GM12878 (cell line): ENCODE data around the gene DIABLO. TPM values are rescaled to one million over a fixed set of nuclear protein-coding genes. Genes with fewer than 3 reads are reported as not detected.

Experiments
- ATAC-seq: fragments of 200-7000 bp; cut with Tn5 transposase; 3 replicates; pipeline ENCODE4 v1.9.1; 2020; ENCODE audit warnings: mild to moderate bottlenecking, moderate library complexity
- BruUV-seq: library from RNA; stranded (reverse); fragments of 400-500 nt; replicated peaks from 2 replicates; lab custom pipeline; 2021; lab: Mats Ljungman, UMichigan
- CTCF ChIA-PET: fragments of 300-600 bp; sonication (Branson Sonifier 250); formaldehyde crosslinking; extraction: SDS; loops from one replicate; lab custom pipeline; 2021; ENCODE audit warnings: inconsistent platforms; lab: Yijun Ruan, JAX
- POLR2A ChIA-PET: fragments of 350-600 bp; formaldehyde crosslinking; extraction: SDS; loops from one replicate; lab custom pipeline; 2021; ENCODE audit warnings: inconsistent platforms; lab: Charles Lee
- RAD21 ChIA-PET: fragments of 300-600 bp; sonication (Branson Sonifier 250); formaldehyde crosslinking; loops from one replicate; lab custom pipeline; 2023; ENCODE audit warnings: antibody characterized with exemption; ENCODE audit not compliant: unreplicated experiment; lab: Charles Lee
- SMC1A ChIA-PET: fragments of 300-600 bp; sonication (Branson Sonifier 250); formaldehyde crosslinking; loops from one replicate; lab custom pipeline; 2023; ENCODE audit not compliant: unreplicated experiment, uncharacterized antibody; lab: Charles Lee
- DNase-seq: peaks from one replicate; pipeline ENCODE4 v3.0.0-alpha.2; 2011; ENCODE audit warnings: low read depth, low spot score
- FAIRE-seq: peaks from 3 replicates; lab custom pipeline; 2011; peaks lifted over from hg19 to GRCh38; lab: Jason Lieb, UNC
- H2AFZ ChIP-seq: 2 replicates; pipeline ENCODE4 v1.6.0; 2011; ENCODE audit warnings: low read depth, low read length, control low read depth; ENCODE audit not compliant: control insufficient read depth
- H3K27ac ChIP-seq: 2 replicates; pipeline ENCODE4 v1.5.1; 2011; ENCODE audit warnings: control low read depth; ENCODE audit not compliant: control insufficient read depth, insufficient read depth
- H3K27me3 ChIP-seq, 2 experiments: replicated peaks in 1 of 2; 2 replicates each; pipeline versions ENCODE4 v1.6.0 to v1.6.1; 2011; ENCODE audit warnings: low read length in 1 of 2; ENCODE audit not compliant: control insufficient read depth in 2 of 2, insufficient read depth in 2 of 2
- H3K36me3 ChIP-seq, 2 experiments: 2 replicates each; pipeline ENCODE4 v1.5.1; 2011; ENCODE audit warnings: low read length in 1 of 2; ENCODE audit not compliant: control insufficient read depth in 2 of 2, insufficient read depth in 2 of 2
- H3K4me1 ChIP-seq: 2 replicates; pipeline ENCODE4 v1.6.1; 2011; ENCODE audit warnings: mild to moderate bottlenecking, low read length, moderate library complexity, mixed read lengths; ENCODE audit not compliant: control insufficient read depth, insufficient read depth
- H3K4me2 ChIP-seq: 2 replicates; pipeline ENCODE4 v1.6.0; 2011; ENCODE audit warnings: control low read depth; ENCODE audit not compliant: control insufficient read depth, insufficient read depth
- H3K4me3 ChIP-seq: fragments of 200-600 bp; sonication (generic); 2 replicates; pipeline ENCODE4 v1.5.1; 2016
- H3K79me2 ChIP-seq: 2 replicates; pipeline ENCODE4 v1.6.0; 2011; ENCODE audit warnings: low read length; ENCODE audit not compliant: control insufficient read depth, insufficient read depth
- H3K9ac ChIP-seq: 2 replicates; pipeline ENCODE4 v1.8.0; 2011; ENCODE audit warnings: low read length, control low read depth, mixed read lengths; ENCODE audit not compliant: control insufficient read depth, insufficient read depth
- H3K9me3 ChIP-seq: replicated peaks from 3 replicates; pipeline ENCODE4 v1.5.1; 2011; ENCODE audit warnings: mild to moderate bottlenecking, low read length; ENCODE audit not compliant: control insufficient read depth, insufficient read depth
- H4K20me1 ChIP-seq: 2 replicates; pipeline ENCODE4 v1.6.0; 2011; ENCODE audit not compliant: control insufficient read depth, insufficient read depth
- BCL3 ChIP-seq: IDR thresholded peaks from 2 replicates; pipeline ENCODE4 v1.6.1; 2011; ENCODE audit warnings: borderline replicate concordance, low read depth, mild to moderate bottlenecking, moderate library complexity, low read length; ENCODE audit not compliant: insufficient read depth, poor library complexity, severe bottlenecking
- CHD1 ChIP-seq: IDR thresholded peaks from 2 replicates; pipeline ENCODE4 v1.6.1; 2012; ENCODE audit warnings: low read depth, low read length, improper control_type of control experiment
- CREB1 ChIP-seq: IDR thresholded peaks from 2 replicates; pipeline ENCODE4 v1.6.1; 2012; ENCODE audit warnings: low read depth, mild to moderate bottlenecking, inconsistent platforms
- CREM ChIP-seq: IDR thresholded peaks from 2 replicates; pipeline ENCODE4 v1.6.1; 2014; ENCODE audit warnings: antibody characterized with exemption, low read depth
- E4F1 ChIP-seq: fragments of 450-650 bp; IDR thresholded peaks from 2 replicates; pipeline ENCODE4 v1.6.1; 2018; ENCODE audit warnings: borderline replicate concordance, mild to moderate bottlenecking; ENCODE audit not compliant: partially characterized antibody
- EZH2 ChIP-seq: IDR thresholded peaks from 2 replicates; pipeline ENCODE4 v1.6.1; 2012; ENCODE audit warnings: low read depth, mild to moderate bottlenecking, control low read depth, inconsistent platforms, low read length, borderline replicate concordance; ENCODE audit not compliant: control insufficient read depth
- FOXK2 ChIP-seq: fragments of 450-650 bp; IDR thresholded peaks from 2 replicates; pipeline ENCODE4 v1.6.1; 2017; ENCODE audit warnings: mild to moderate bottlenecking, moderate library complexity
- FOXM1 ChIP-seq: IDR thresholded peaks from 2 replicates; pipeline ENCODE4 v1.6.1; 2012; ENCODE audit warnings: low read depth, mild to moderate bottlenecking, inconsistent platforms, low read length, moderate library complexity
- NBN ChIP-seq: fragments of 450-650 bp; IDR thresholded peaks from 2 replicates; pipeline ENCODE4 v1.6.1; 2016
- NFIC ChIP-seq: IDR thresholded peaks from 2 replicates; pipeline ENCODE4 v1.6.1; 2012; ENCODE audit warnings: low read depth, mild to moderate bottlenecking, inconsistent platforms, low read length, moderate library complexity
- RAD21 ChIP-seq: IDR thresholded peaks from 2 replicates; pipeline ENCODE4 v1.6.1; 2011; ENCODE audit warnings: mild to moderate bottlenecking, low read depth, low read length, moderate library complexity; ENCODE audit not compliant: insufficient read depth
- RELA ChIP-seq: fragments of 450-650 bp; IDR thresholded peaks from 2 replicates; pipeline ENCODE4 v1.8.0; 2014; ENCODE audit warnings: borderline replicate concordance; ENCODE audit not compliant: partially characterized antibody
- USF2 ChIP-seq: IDR thresholded peaks from 2 replicates; pipeline ENCODE4 v1.6.1; 2011; ENCODE audit warnings: low read depth, low read length, improper control_type of control experiment, borderline replicate concordance
- WRNIP1 ChIP-seq: IDR thresholded peaks from 2 replicates; pipeline ENCODE4 v1.6.1; 2011; ENCODE audit warnings: low read depth, low read length, improper control_type of control experiment, borderline replicate concordance
- YBX1 ChIP-seq: fragments of 450-650 bp; IDR thresholded peaks from 2 replicates; pipeline ENCODE4 v1.6.1; 2016; ENCODE audit warnings: antibody characterized with exemption
- YY1 ChIP-seq: IDR thresholded peaks from 2 replicates; pipeline ENCODE4 v1.6.1; 2011; ENCODE audit warnings: low read depth, mild to moderate bottlenecking, low read length
- WGBS: methylation state at CpG from one replicate; pipeline ENCODE4 v1.1.6; 2016; ENCODE audit warnings: low lambda C conversion rate; ENCODE audit not compliant: insufficient replicate concordance, insufficient coverage; ENCODE audit errors: missing lambda C conversion rate; 5-methylcytosine and 5-hydroxymethylcytosine counted together
- in situ Hi-C: fragments of 300-500 bp; cut with MboI; formaldehyde crosslinking; loops from 9 replicates; pipeline ENCODE4 v1.14.3; 2018; ENCODE audit warnings: mixed read lengths
- intact Hi-C: fragments of 100-400 bp; cut with micrococcal nuclease; formaldehyde crosslinking; loops from one replicate; pipeline ENCODE4 v1.14.2; 2022; ENCODE audit not compliant: unreplicated experiment
- polyA plus RNA-seq, 11 experiments: library from polyadenylated mRNA; depleted of rRNA in 4 of 11; unstranded in 6 of 11; stranded (reverse) in 5 of 11; fragments of >200 nt; fragmentation: Nextera tagmentation in 4 of 11; fragmentation: Illumina TruSeq in 1 of 11; extraction: Ambion mirVana in 4 of 11; extraction: Trizol in 1 of 11; gene quantifications; 1 replicate in 1 of 11; 2 replicates in 10 of 11; pipeline versions ENCODE4 v1.2.1 to v1.2.3, GENCODE V29; 2011 to 2016; ENCODE audit warnings: inconsistent platforms in 2 of 11, missing spikeins in 2 of 11, low read depth in 1 of 11
- total RNA-seq, 4 experiments: library from RNA; depleted of rRNA in 3 of 4; stranded (reverse); fragments of >200 nt in 3 of 4; fragmentation: Illumina TruSeq in 1 of 4; extraction: Trizol in 1 of 4; gene quantifications; 2 replicates each; pipeline versions ENCODE4 v1.2.1 to v1.2.3, GENCODE V29; 2013 to 2021

DIABLO gene
- total and polyA plus RNA-seq, 10 of the 15 experiments (the other 5 are each of a cell fraction or from before 2014, with no cell fraction given), result 18.3 to 69.9 (median 46.2) TPM

- RAD21 ChIA-PET, result interaction anchor here (0.9 to 1.7 kb wide), 2 partner anchors 25 to 58 kb away, joined by 3 to 6 read pairs; no protein-coding TSS in a partner anchor
- POLR2A ChIA-PET, result interaction anchor here (0.7 kb wide), 1 partner anchor 393 kb away, joined by 3 read pairs; no protein-coding TSS in a partner anchor
- Histone ChIP-seq H3K27ac (no peak overlapping the region), H3K4me3 (no peak overlapping the region), H3K9ac (no peak overlapping the region), H3K4me1 (no peaks in the 10 kb centered on the region), H3K4me2 (no peak overlapping the region), H3K27me3 (no peaks in the 10 kb centered on the region; a peak in 1 of 4 replicates), H2AFZ (no peak overlapping the region), H3K79me2 (no peaks in the 10 kb centered on the region), H4K20me1 (no peaks in the 10 kb centered on the region), H3K36me3 (no peaks in the 10 kb centered on the region), H3K9me3 (peaks cover 3% of the 10 kb centered on the region; the same call in 1 of the 3 replicates)
- ATAC-seq (peak; percentile 98), DNase-seq (peak; percentile 9), FAIRE-seq (peak; percentile 90)
- in situ Hi-C loops, result loop anchor here (5.0 kb wide), 1 partner anchor 134 kb away; no protein-coding TSS in a partner anchor
- SMC1A ChIA-PET, result interaction anchor here (1.0 to 1.7 kb wide), 4 partner anchors 16 to 137 kb away, joined by 3 to 6 read pairs (median 5); no protein-coding TSS in a partner anchor
- intact Hi-C loops, result loop anchor here (1.0 kb wide), 2 partner anchors 60 to 137 kb away; no protein-coding TSS in a partner anchor
- no TSS peak for BruUV-seq
- 35% methylated on average over 18 of the region's 18 CpGs for WGBS
- CTCF ChIA-PET, result interaction anchor here (0.6 to 4.1 kb wide), 17 partner anchors 15 to 272 kb away, joined by 3 to 29 read pairs (median 3); partner anchors contain the start of gene CFAP251
- TF ChIP-seq YY1 (peak; percentile 59; the same call in 1 of the 2 replicates), NFIC (no peak), CREM (0 out of 2 replicates have a peak, but pooled peaks have one; percentile 35), WRNIP1 (no peak), NBN (no peak), FOXM1 (0 out of 2 replicates have a peak, but pooled peaks have one; percentile 33), CREB1 (peak; percentile 42; the same call in 1 of the 2 replicates), USF2 (no peak), YBX1 (no peak), FOXK2 (no peak), CHD1 (no peak), RELA (no peak), E4F1 (no peak), RAD21 (peak; percentile 98), EZH2 (no peak), BCL3 (no peak)
These were observed 34.8 kb downstream of the DIABLO start for GRCh38 chr12:122190842-122191668.
